Measurements from ENCODE around the gene ZNG1F.
"Not testable (repeated sequence)": the region's sequence is repeated elsewhere in the genome, so short reads cannot be mapped to it uniquely, and the experiment has no call there.

GRCh38 chr9:41126746-41127446 lies 62.2 kb downstream of the ZNG1F start:
- TF ChIP-seq CTCF, POLR2A (IDR thresholded peaks at IDR 0.05): not testable (repeated sequence)

All from lower leg skin (tissue), 3 donors.